ENCODE results near the gene ASCC1. TPM values are rescaled to one million over a fixed set of nuclear protein-coding genes. Genes with fewer than 3 reads are reported as not detected.

The ASCC1 gene
- total RNA-seq, 2 experiments from 2014 or later: 61.6 to 66.2 TPM

DNA sequence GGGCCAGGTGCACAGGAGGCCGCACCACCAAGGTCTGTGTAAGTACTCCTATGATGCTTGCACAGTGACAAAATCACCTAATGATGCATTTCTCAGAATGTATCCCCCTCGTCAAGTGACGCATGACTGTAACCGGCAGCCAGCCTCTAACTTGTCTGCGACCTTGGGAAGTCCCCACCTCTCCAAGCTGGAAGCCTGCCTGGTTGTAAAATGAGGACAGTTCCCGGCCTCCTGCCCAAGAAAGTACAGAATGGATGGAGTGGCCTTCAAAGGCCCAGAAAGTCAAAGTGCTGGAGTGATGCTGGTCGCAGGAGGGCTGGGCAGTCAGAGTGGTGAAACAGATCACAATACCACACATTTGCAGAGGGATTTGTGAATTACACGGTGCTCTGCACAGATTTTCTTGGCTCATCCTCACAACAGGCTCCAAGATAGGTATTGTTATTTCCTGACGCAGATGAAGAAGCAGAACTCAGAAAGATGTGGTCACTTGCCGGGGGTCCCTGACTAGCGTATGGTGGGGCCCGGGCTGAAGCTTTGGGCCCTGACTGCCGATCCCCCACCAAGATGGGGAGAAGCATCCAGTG, 150.5 kb downstream of the ASCC1 start:
- CTCF ChIA-PET: interaction anchor here (0.7 to 1.4 kb wide), 2 partner anchors 11 to 17 kb away, joined by 3 read pairs; no protein-coding TSS in a partner anchor
- TF ChIP-seq CTCF (IDR thresholded peaks at IDR 0.05): no peak
- DNase-seq (no peak), ATAC-seq (no peak)
- Mint-ChIP-seq H3K4me3 (no peak overlapping the region), H3K9me3 (no peaks in the 10 kb centered on the region), H3K4me1 (ENCODE audit: low read depth) (peaks cover 17% of the 10 kb centered on the region), H3K36me3 (ENCODE audit: low read depth) (peaks cover 45% of the 10 kb centered on the region), H3K27me3 (no peaks in the 10 kb centered on the region), H3K27ac (no peak overlapping the region)
- POLR2A ChIA-PET: interaction anchor here (0.6 to 1.0 kb wide), 2 partner anchors 9 to 113 kb away, joined by 4 read pairs; no protein-coding TSS in a partner anchor
- intact Hi-C loops (cut with micrococcal nuclease): no loop called here

- no peak for DNase-seq
- Mint-ChIP-seq H3K4me3 (no peak overlapping the region), H3K27ac (peak overlapping the region; percentile 25), H3K4me1 (ENCODE audit: low read depth) (peaks cover 20% of the 10 kb centered on the region), H3K27me3 (no peaks in the 10 kb centered on the region), H3K9me3 (no peaks in the 10 kb centered on the region), H3K36me3 (ENCODE audit: low read depth) (peaks cover 33% of the 10 kb centered on the region)
- no peak for TF ChIP-seq CTCF (IDR thresholded peaks at IDR 0.05)
- ATAC-seq: peak; percentile 19
- ChIA-PET CTCF (interaction anchor here (7.4 kb wide), 1 partner anchor 14 kb away, joined by 72 read pairs; no protein-coding TSS in a partner anchor), POLR2A (interaction anchor here (0.8 kb wide), 1 partner anchor 197 kb away, joined by 3 read pairs; no protein-coding TSS in a partner anchor)
- intact Hi-C loops (cut with micrococcal nuclease): no loop called here
These were observed 152.2 kb downstream of the ASCC1 start for GRCh38 chr10:72063703-72064391.

DNA sequence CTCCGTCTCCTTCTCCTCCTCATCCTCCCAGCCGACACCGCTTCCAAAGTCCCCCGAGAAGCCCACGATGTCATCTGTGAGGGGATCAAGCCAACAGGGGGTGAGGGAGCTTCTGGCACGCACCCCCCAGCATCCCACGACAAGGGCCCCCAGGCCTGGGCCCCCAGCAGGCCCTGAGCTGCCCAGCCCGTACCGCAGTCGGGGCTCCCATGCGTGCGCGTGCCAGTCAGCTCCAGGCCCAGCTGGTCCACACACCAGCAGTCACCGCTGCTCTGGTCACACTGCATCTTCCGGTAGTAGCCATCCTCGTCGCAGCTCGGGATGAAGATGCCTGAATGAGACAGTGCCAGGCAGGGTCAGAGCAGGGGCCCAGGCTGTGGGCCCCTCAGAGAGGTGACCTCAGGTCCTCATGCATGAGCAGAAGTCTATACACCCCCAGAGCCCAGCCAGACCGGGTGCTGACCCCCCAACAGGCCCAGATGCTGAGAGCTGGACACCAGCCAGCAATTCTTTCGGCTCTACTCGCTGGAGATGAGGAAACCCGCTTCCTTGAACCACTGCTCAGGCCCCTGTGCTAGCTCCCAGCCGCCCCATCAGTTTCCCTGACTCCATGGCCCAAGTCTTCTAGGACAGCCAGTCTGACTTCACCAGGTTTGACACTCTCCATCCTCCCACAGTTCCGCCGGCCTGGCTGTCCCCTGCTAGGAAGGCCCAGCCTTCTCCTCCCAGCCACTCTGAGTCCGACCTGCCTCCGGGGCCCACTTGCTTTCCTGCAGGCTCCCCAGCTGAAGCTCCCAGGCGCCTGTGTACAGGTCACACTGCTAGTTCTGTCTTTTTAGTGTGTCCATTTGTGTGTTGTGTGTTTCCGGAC, 153.0 kb downstream of the ASCC1 start:
- POLR2A ChIA-PET: interaction anchor here (0.7 to 0.8 kb wide), 3 partner anchors 9 to 198 kb away, joined by 3 read pairs; no protein-coding TSS in a partner anchor

DNA sequence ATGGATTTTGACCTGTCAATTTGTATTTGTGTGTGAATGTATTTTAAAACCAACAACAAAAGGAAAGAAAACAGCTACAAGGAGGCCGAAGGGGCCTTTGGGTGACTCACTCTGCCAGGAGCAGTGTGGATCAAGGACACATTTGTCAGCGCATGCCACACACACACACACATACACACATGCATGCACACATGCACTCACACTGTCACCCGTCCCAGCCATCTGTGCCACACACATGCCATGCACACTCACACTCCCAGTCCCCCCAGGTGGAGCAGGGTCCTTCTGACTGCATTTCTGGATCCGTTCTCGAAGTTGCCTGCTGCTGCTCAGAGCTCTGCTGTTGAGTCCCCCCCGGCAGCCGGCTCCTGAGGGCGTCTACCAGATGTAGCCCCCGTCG, 153.7 kb downstream of the ASCC1 start:
- no peaks in the 10 kb centered on the region for H3K9me3 Mint-ChIP-seq
- ATAC-seq: no peak
- H3K27me3 Mint-ChIP-seq: no peaks in the 10 kb centered on the region
- intact Hi-C loops (cut with micrococcal nuclease): no loop called here
- POLR2A ChIA-PET: interaction anchor here (0.7 to 1.7 kb wide), 2 partner anchors 9 to 184 kb away, joined by 3 to 6 read pairs; no protein-coding TSS in a partner anchor
- H3K4me3 Mint-ChIP-seq: no peak overlapping the region
- CTCF ChIA-PET: interaction anchor here (7.4 kb wide), 1 partner anchor 13 kb away, joined by 72 read pairs; no protein-coding TSS in a partner anchor
- H3K4me1 Mint-ChIP-seq (ENCODE audit: low read depth): peaks cover 28% of the 10 kb centered on the region
- H3K27ac Mint-ChIP-seq: peak overlapping the region; percentile 65
- no peak for DNase-seq
- no peak for TF ChIP-seq CTCF (IDR thresholded peaks at IDR 0.05)
- H3K36me3 Mint-ChIP-seq (ENCODE audit: low read depth): peaks cover 27% of the 10 kb centered on the region

More for the DNA sequence above, 153.0 kb downstream of the ASCC1 start:
- Mint-ChIP-seq H3K27ac (peak overlapping the region; percentile 25), H3K27me3 (no peaks in the 10 kb centered on the region), H3K4me3 (no peak overlapping the region), H3K36me3 (ENCODE audit: low read depth) (peaks cover 29% of the 10 kb centered on the region), H3K9me3 (no peaks in the 10 kb centered on the region), H3K4me1 (ENCODE audit: low read depth) (peaks cover 25% of the 10 kb centered on the region)
- DNase-seq: no peak
- TF ChIP-seq CTCF (IDR thresholded peaks at IDR 0.05): no peak
- CTCF ChIA-PET: interaction anchor here (7.4 kb wide), 1 partner anchor 13 kb away, joined by 72 read pairs; no protein-coding TSS in a partner anchor
- no peak for ATAC-seq
- intact Hi-C loops (cut with micrococcal nuclease): no loop called here

All from activated CD8-positive, alpha-beta T cell treated with anti-CD3 and anti-CD28 coated beads for 36 hours (primary cell).